ENCODE measurements around the gene TTYH2.

GRCh38 chr17:74204474-74204873 lies 8.9 kb upstream of the TTYH2 start:
- TF ChIP-seq CTCF (IDR thresholded peaks at IDR 0.05) (no peak), POLR2AphosphoS5 (IDR thresholded peaks at IDR 0.05) (no peak)

All from sigmoid colon (tissue), 4 donors.